Fibroblast of mammary gland (primary cell): ENCODE results near the gene C22orf15.

Source experiments
- DNase-seq: peaks from one replicate; pipeline ENCODE4 v3.0.0-alpha.2; 2010; ENCODE audit warnings: low read depth
- H3K4me3 ChIP-seq: 2 replicates; pipeline ENCODE4 v1.5.1; 2011; ENCODE audit warnings: low read depth, mild to moderate bottlenecking, low read length, moderate library complexity; ENCODE audit not compliant: control insufficient read depth
- CTCF ChIP-seq: conservative IDR thresholded peaks from 2 replicates; pipeline ENCODE4 v1.5.1; 2011; ENCODE audit warnings: low read depth, low read length, inconsistent platforms; ENCODE audit not compliant: control insufficient read depth, insufficient read depth

The C22orf15 gene

DNA sequence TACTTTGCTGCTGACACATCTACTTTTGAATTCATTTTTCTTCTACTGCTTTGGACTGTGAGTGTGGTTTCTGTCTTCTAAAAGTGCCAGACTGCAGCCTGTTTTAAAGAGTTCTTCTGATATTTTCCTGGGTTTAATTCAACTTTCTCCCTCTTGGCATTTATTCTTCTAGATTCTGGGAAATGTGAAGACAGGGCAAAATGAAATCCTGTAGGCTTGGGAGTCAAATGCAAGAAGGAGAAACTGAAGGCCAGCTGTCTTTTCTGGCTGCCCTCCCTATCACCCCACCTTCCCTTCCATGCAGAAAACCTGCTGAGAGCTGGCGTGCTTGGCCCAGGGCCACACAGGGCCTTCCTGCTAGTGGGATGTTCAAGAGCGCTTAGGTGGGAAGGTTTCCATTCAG lies 19.5 kb upstream of the C22orf15 start:
- H3K4me3 ChIP-seq, result no peak overlapping the region
- DNase-seq, result no peak
- no peak for TF ChIP-seq CTCF

DNA sequence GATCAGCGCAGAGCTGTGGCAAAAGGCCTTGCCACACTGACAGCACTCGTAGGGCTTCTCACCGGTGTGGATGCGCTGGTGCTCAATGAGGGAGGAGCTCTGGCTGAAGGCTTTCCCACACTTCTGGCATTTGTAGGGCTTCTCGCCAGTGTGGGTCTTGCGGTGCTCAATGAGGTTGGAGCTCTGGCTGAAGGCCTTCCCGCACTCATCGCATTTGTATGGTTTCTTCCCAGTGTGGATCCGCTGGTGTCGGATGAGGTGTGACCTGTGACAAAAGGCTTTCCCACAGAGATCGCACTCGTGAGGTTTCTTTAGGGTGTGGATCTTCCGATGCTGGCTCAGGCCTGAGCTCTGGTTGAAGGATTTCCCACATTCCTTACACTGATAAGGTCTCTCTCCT lies 18.8 kb upstream of the C22orf15 start:
- DNase-seq, result no peak
- TF ChIP-seq CTCF, result no peak
- H3K4me3 ChIP-seq, result no peak overlapping the region

- no peak for DNase-seq
- no peak for TF ChIP-seq CTCF
- no peak overlapping the region for H3K4me3 ChIP-seq
Observed at GRCh38 chr22:23744485-23744884, 18.3 kb upstream of the C22orf15 start.

DNA sequence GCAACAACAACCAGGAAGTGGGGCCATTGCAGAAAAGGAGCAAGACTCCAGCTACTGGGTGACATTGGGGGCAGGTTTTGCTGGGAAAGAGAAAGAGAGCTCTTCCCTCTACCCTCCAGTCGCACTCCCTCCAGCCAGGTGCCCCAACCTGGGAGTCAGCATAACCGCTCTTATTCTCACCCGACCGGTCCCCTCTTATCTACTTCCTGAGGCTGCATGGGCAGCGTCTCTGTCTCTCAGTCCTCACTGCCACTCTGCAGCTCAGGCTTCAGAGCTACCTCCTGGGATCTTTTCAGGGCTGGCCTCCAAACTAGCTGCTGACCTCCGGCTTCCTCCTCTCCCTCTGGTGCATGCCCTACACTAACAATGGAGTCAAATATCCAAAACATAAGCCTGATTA lies 17.0 kb upstream of the C22orf15 start:
- DNase-seq, result no peak
- TF ChIP-seq CTCF, result no peak
- H3K4me3 ChIP-seq, result no peak overlapping the region

- DNase-seq, result no peak
- TF ChIP-seq CTCF, result no peak
- peak overlapping the region; percentile 84 for H3K4me3 ChIP-seq
Observed at GRCh38 chr22:23749841-23750301, 12.9 kb upstream of the C22orf15 start.

DNA sequence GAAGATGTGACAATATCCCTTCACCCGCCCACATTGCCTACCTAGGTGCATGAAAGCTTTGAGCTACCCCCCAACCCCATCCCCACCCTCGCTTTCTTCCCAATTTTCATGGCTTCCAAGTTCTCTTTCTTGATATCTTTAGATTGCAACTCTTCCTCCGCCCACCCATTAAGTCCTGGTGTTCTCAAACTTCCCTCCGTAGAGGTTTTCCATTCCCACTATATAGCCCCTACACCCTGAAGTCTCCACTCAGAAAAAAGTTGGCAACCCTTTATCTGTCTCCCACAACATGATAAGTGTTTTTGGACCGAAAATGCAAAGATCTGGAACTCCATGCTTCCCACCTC lies 12.4 kb upstream of the C22orf15 start:
- no peak for DNase-seq
- H3K4me3 ChIP-seq, result peak overlapping the region; percentile 84
- TF ChIP-seq CTCF, result no peak

DNA sequence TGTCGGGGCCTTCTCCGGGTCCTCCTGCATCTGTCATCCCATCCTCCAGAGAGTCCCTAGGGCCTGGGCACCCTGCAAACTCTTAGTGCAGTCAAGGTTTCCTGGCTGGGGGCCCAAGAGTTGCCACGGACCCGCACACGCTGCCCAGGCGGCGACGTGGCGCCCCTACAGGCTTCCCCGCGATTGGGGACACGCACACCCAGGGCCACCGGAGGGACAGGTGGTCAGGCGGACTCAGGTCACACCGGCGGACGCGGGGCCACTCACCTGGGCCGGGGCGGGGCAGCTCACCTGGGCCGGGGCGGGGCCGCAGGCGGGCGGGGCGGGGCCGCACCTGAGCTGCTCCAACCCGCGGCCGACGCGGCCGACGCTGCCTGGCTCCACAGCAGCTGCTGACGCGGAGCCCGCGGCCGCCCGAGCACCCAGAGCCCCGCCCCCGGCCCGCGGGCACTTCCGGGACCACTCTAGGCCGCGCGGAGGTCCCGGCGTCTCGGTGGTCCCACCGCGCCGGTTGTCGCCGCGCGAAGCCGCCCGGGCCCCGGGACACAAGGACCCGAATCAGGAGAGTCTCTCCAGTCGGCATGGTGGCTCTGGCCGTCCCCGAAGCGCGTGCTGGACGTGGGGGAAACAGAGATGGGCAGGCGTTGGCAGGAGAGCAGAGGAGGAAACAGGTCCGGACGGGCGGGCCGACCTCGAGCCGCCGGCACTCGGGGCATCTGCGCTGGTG lies 11.9 kb upstream of the C22orf15 start, which contains the start of gene ZNF70:
Gene ZNF70, minus strand, starts transcription at position 399 of the 727 bp plus-strand sequence. CDS start 5,972 bp downstream, outside the sequence.
- no peak for TF ChIP-seq CTCF
- DNase-seq, result peak; percentile 69
- H3K4me3 ChIP-seq, result peak within 1 kb of the TSS; percentile 84
